HG02798 (cell line): ENCODE data around the gene MRPS12.

Experiments used
- ATAC-seq: cut with Tn5 transposase; IDR thresholded peaks from one replicate; pipeline ENCODE4 v1.9.1; 2021; ENCODE audit warnings: mild to moderate bottlenecking; ENCODE audit not compliant: unreplicated experiment, poor library complexity

The MRPS12 gene

GRCh38 chr19:38910488-38910887, 20.3 kb upstream of the MRPS12 start:
- ATAC-seq: no peak

GRCh38 chr19:38911388-38912001, 19.2 kb upstream of the MRPS12 start:
- no peak for ATAC-seq

- no peak for ATAC-seq
Observed at GRCh38 chr19:38912600-38913514, 17.9 kb upstream of the MRPS12 start.

GRCh38 chr19:38913958-38914357, 16.8 kb upstream of the MRPS12 start:
- ATAC-seq: no peak

GRCh38 chr19:38915329-38916321, 15.1 kb upstream of the MRPS12 start:
- ATAC-seq: no peak

- ATAC-seq: no peak
Observed at GRCh38 chr19:38917516-38917915, 13.2 kb upstream of the MRPS12 start.

- no peak for ATAC-seq
Observed at GRCh38 chr19:38917921-38918491, 12.7 kb upstream of the MRPS12 start.

- no peak for ATAC-seq
Observed at GRCh38 chr19:38918526-38918925, 12.2 kb upstream of the MRPS12 start.

- no peak for ATAC-seq
Observed at GRCh38 chr19:38919837-38920601, 10.7 kb upstream of the MRPS12 start.

- no peak for ATAC-seq
Observed at GRCh38 chr19:38920602-38921419, 9.9 kb upstream of the MRPS12 start.

- ATAC-seq: no peak
Observed at GRCh38 chr19:38921420-38922274, 9.1 kb upstream of the MRPS12 start.

GRCh38 chr19:38922482-38922881, 8.3 kb upstream of the MRPS12 start:
- ATAC-seq: no peak

- no peak for ATAC-seq
Observed at GRCh38 chr19:38924388-38924787, 6.4 kb upstream of the MRPS12 start.

- no peak for ATAC-seq
Observed at GRCh38 chr19:38928391-38929001, 2.2 kb upstream of the MRPS12 start.

- peak; percentile 85 for ATAC-seq
Observed at GRCh38 chr19:38929929-38930775, 592 bp upstream of the MRPS12 start, which contains the start of gene SARS2. Gene SARS2 (minus strand): TSS chr19:38930763. CDS start chr19:38930736, 27 bp downstream.

- no peak for ATAC-seq
Observed at GRCh38 chr19:38931521-38931793, 713 bp downstream of the MRPS12 start.
